Measurements from ENCODE around the gene KRR1. TPM values are rescaled to one million over a fixed set of nuclear protein-coding genes. Genes with fewer than 3 reads are reported as not detected.

KRR1 gene
- total RNA-seq, 1 experiment from 2014 or later = 41.6 TPM

GRCh38 chr12:75491169-75491568 is 20.2 kb downstream of the KRR1 start:
- Histone ChIP-seq H3K79me2 (ENCODE audit: low read depth) (no peaks in the 10 kb centered on the region), H3F3A (ENCODE audit: insufficient read depth, low read depth) (0 out of 2 replicates have a peak, but pooled peaks cover 4% of the 10 kb centered on the region), H3K9me2 (ENCODE audit: insufficient read depth) (no peaks in the 10 kb centered on the region), H3K27ac (no peak overlapping the region), H3K4me1 (replicated peaks; ENCODE audit: insufficient read depth) (no peaks in the 10 kb centered on the region), H4K20me1 (ENCODE audit: insufficient read depth) (no peaks in the 10 kb centered on the region), H3K36me3 (ENCODE audit: low read depth) (no peaks in the 10 kb centered on the region), H3K9me3 (ENCODE audit: insufficient read depth, low read depth) (no peaks in the 10 kb centered on the region), H3K27me3 (ENCODE audit: insufficient read depth, low read depth) (no peaks in the 10 kb centered on the region), H2AFZ (no peak overlapping the region), H3K4me2 (no peak overlapping the region), H3K4me3 (no peak overlapping the region)
- POLR2A ChIA-PET (ENCODE audit: unreplicated experiment) = no interaction called here
- intact Hi-C loops (cut with micrococcal nuclease; ENCODE audit: unreplicated experiment) = no loop called here
- DNase-seq = no peak
- CTCF ChIA-PET = no interaction called here
- BruUV-seq (replicated peaks) = no TSS peak
- no peak for TF ChIP-seq EZH2 (IDR thresholded peaks at IDR 0.05; ENCODE audit: low read depth)
- TF ChIP-seq, protein P1, sequence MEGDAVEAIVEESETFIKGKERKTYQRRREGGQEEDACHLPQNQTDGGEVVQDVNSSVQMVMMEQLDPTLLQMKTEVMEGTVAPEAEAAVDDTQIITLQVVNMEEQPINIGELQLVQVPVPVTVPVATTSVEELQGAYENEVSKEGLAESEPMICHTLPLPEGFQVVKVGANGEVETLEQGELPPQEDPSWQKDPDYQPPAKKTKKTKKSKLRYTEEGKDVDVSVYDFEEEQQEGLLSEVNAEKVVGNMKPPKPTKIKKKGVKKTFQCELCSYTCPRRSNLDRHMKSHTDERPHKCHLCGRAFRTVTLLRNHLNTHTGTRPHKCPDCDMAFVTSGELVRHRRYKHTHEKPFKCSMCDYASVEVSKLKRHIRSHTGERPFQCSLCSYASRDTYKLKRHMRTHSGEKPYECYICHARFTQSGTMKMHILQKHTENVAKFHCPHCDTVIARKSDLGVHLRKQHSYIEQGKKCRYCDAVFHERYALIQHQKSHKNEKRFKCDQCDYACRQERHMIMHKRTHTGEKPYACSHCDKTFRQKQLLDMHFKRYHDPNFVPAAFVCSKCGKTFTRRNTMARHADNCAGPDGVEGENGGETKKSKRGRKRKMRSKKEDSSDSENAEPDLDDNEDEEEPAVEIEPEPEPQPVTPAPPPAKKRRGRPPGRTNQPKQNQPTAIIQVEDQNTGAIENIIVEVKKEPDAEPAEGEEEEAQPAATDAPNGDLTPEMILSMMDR (conservative IDR thresholded peaks at IDR 0.05) = no peak

GRCh38 chr12:75489613-75490210 is 21.7 kb downstream of the KRR1 start:
- Histone ChIP-seq H3K9me3 (ENCODE audit: insufficient read depth, low read depth) (no peaks in the 10 kb centered on the region), H2AFZ (no peak overlapping the region), H3K4me3 (no peak overlapping the region), H3K79me2 (ENCODE audit: low read depth) (no peaks in the 10 kb centered on the region), H4K20me1 (ENCODE audit: insufficient read depth) (no peaks in the 10 kb centered on the region), H3K27me3 (ENCODE audit: insufficient read depth, low read depth) (no peaks in the 10 kb centered on the region), H3K9me2 (ENCODE audit: insufficient read depth) (no peaks in the 10 kb centered on the region), H3K4me2 (no peak overlapping the region), H3K4me1 (replicated peaks; ENCODE audit: insufficient read depth) (no peaks in the 10 kb centered on the region), H3F3A (ENCODE audit: insufficient read depth, low read depth) (0 out of 2 replicates have a peak, but pooled peaks cover 4% of the 10 kb centered on the region), H3K27ac (no peak overlapping the region), H3K36me3 (ENCODE audit: low read depth) (no peaks in the 10 kb centered on the region)
- ChIA-PET CTCF (no interaction called here), POLR2A (ENCODE audit: unreplicated experiment) (interaction anchor here (0.7 kb wide), 1 partner anchor 98 kb away, joined by 4 read pairs; no protein-coding TSS in a partner anchor)
- DNase-seq = no peak
- intact Hi-C loops (cut with micrococcal nuclease; ENCODE audit: unreplicated experiment) = no loop called here
- TF ChIP-seq EZH2 (IDR thresholded peaks at IDR 0.05; ENCODE audit: low read depth) = no peak
- TF ChIP-seq, protein P1 (conservative IDR thresholded peaks at IDR 0.05) = no peak
- BruUV-seq (replicated peaks) = no TSS peak

DNA sequence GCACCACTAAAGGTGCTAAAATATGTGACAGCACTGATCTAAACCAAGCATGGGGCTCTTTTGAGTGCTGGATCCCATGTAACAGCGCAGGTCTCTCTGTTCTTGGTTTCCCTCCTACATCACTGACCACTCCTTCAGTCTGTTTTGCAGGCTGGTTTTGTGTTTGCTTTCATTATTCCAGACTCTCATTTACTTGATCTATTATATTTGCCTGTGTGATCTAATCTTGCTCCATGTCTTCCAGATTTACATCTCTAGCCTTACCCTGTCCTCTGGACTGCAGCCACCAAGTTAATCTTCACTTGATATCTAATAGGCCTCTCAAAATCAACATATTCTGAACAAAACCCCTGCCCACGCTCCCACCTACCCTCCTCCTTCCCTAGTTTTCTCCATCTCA is 22.2 kb downstream of the KRR1 start:
- POLR2A ChIA-PET (ENCODE audit: unreplicated experiment) = interaction anchor here (0.7 kb wide), 1 partner anchor 98 kb away, joined by 4 read pairs; no protein-coding TSS in a partner anchor
- CTCF ChIA-PET = no interaction called here
- H3K27me3 ChIP-seq (ENCODE audit: insufficient read depth, low read depth) = no peaks in the 10 kb centered on the region
- no peak for DNase-seq
- H3K9me3 ChIP-seq (ENCODE audit: insufficient read depth, low read depth) = no peaks in the 10 kb centered on the region
- H2AFZ ChIP-seq = no peak overlapping the region
- 0 out of 2 replicates have a peak, but pooled peaks cover 4% of the 10 kb centered on the region for H3F3A ChIP-seq (ENCODE audit: insufficient read depth, low read depth)
- H3K9me2 ChIP-seq (ENCODE audit: insufficient read depth) = no peaks in the 10 kb centered on the region
- BruUV-seq (replicated peaks) = no TSS peak
- H3K79me2 ChIP-seq (ENCODE audit: low read depth) = no peaks in the 10 kb centered on the region
- intact Hi-C loops (cut with micrococcal nuclease; ENCODE audit: unreplicated experiment) = no loop called here
- no peak overlapping the region for H3K4me2 ChIP-seq
- no peak overlapping the region for H3K4me3 ChIP-seq
- H4K20me1 ChIP-seq (ENCODE audit: insufficient read depth) = no peaks in the 10 kb centered on the region
- no peaks in the 10 kb centered on the region for H3K4me1 ChIP-seq (replicated peaks; ENCODE audit: insufficient read depth)
- no peaks in the 10 kb centered on the region for H3K36me3 ChIP-seq (ENCODE audit: low read depth)
- TF ChIP-seq EZH2 (IDR thresholded peaks at IDR 0.05; ENCODE audit: low read depth) = no peak
- TF ChIP-seq, protein P1 (conservative IDR thresholded peaks at IDR 0.05) = no peak
- no peak overlapping the region for H3K27ac ChIP-seq

All from PC-9 (cell line).